ENCODE measurements around the gene ST8SIA5. TPM values are rescaled to one million over a fixed set of nuclear protein-coding genes. Genes with fewer than 3 reads are reported as not detected.

The ST8SIA5 gene
- total RNA-seq, 1 donor from 2014 or later = not detected

- H3K27ac Mint-ChIP-seq = no peak overlapping the region
- no peak for DNase-seq
- no peaks in the 10 kb centered on the region for H3K9me3 Mint-ChIP-seq
- intact Hi-C loops (cut with micrococcal nuclease) = loop anchor here (5.0 to 10.0 kb wide), 2 partner anchors 157 to 485 kb away; partner anchors contain the start of genes KATNAL2 and PIAS2
- H3K27me3 Mint-ChIP-seq = peaks cover 63% of the 10 kb centered on the region
- peaks cover 4% of the 10 kb centered on the region for H3K4me1 Mint-ChIP-seq
- H3K4me3 Mint-ChIP-seq = no peak overlapping the region
- no peaks in the 10 kb centered on the region for H3K36me3 Mint-ChIP-seq (ENCODE audit: low read depth)
Measured at GRCh38 chr18:46759890-46760289, 3.0 kb upstream of the ST8SIA5 start.

GRCh38 chr18:46756025-46756558, 761 bp downstream of the ST8SIA5 start:
- DNase-seq = no peak
- Mint-ChIP-seq H3K4me3 (peak overlapping the region; percentile 56), H3K9me3 (peaks cover 3% of the 10 kb centered on the region), H3K4me1 (peaks cover 9% of the 10 kb centered on the region), H3K27ac (no peak overlapping the region), H3K36me3 (ENCODE audit: low read depth) (no peaks in the 10 kb centered on the region), H3K27me3 (peaks cover 64% of the 10 kb centered on the region)
- intact Hi-C loops (cut with micrococcal nuclease) = loop anchor here (5.0 to 10.0 kb wide), 2 partner anchors 161 to 489 kb away; partner anchors contain the start of genes KATNAL2 and PIAS2

- intact Hi-C loops (cut with micrococcal nuclease) = loop anchor here (5.0 to 10.0 kb wide), 2 partner anchors 162 to 489 kb away; partner anchors contain the start of genes KATNAL2 and PIAS2
- H3K4me3 Mint-ChIP-seq = peak overlapping the region; percentile 56
- peaks cover 3% of the 10 kb centered on the region for H3K9me3 Mint-ChIP-seq
- H3K36me3 Mint-ChIP-seq (ENCODE audit: low read depth) = no peaks in the 10 kb centered on the region
- DNase-seq = no peak
- peaks cover 9% of the 10 kb centered on the region for H3K4me1 Mint-ChIP-seq
- peaks cover 63% of the 10 kb centered on the region for H3K27me3 Mint-ChIP-seq
- H3K27ac Mint-ChIP-seq = no peak overlapping the region
Measured at GRCh38 chr18:46755315-46756024, 1.4 kb downstream of the ST8SIA5 start.

- no peak for DNase-seq
- Mint-ChIP-seq H3K27me3 (peaks cover 58% of the 10 kb centered on the region), H3K36me3 (ENCODE audit: low read depth) (no peaks in the 10 kb centered on the region), H3K4me3 (no peak overlapping the region), H3K27ac (no peak overlapping the region), H3K4me1 (peaks cover 9% of the 10 kb centered on the region), H3K9me3 (peaks cover 3% of the 10 kb centered on the region)
- intact Hi-C loops (cut with micrococcal nuclease) = loop anchor here (5.0 to 10.0 kb wide), 2 partner anchors 163 to 490 kb away; partner anchors contain the start of genes KATNAL2 and PIAS2
Measured at GRCh38 chr18:46754661-46755292, 2.1 kb downstream of the ST8SIA5 start.

- Mint-ChIP-seq H3K4me3 (no peak overlapping the region), H3K27ac (no peak overlapping the region), H3K27me3 (peaks cover 53% of the 10 kb centered on the region)
Measured at GRCh38 chr18:46754188-46754587, 2.7 kb downstream of the ST8SIA5 start.

DNA sequence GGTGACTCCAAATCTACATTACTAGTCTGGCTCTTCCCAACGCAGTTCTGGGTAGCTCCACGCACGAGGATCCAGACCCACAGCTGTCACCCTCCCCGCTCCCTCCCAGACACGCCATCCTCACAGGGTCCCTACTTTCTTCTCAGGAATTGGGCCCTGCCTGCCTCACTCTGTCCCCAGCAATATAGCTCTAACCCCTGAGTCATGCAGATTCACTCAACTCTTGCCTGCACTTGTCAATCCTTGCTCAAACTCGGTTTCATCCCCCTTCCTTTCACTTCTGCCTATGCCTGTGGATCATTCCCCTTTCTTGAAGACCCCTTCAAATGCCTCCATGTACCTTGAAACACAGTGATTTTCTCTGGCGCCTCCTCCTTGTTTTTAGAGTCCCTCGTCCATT, 5.0 kb downstream of the ST8SIA5 start:
- Mint-ChIP-seq H3K9me3 (peaks cover 3% of the 10 kb centered on the region), H3K36me3 (ENCODE audit: low read depth) (no peaks in the 10 kb centered on the region), H3K4me3 (no peak overlapping the region), H3K4me1 (peaks cover 7% of the 10 kb centered on the region), H3K27me3 (peaks cover 42% of the 10 kb centered on the region), H3K27ac (no peak overlapping the region)
- intact Hi-C loops (cut with micrococcal nuclease) = loop anchor here (10.0 kb wide), 1 partner anchor 493 kb away; no protein-coding TSS in a partner anchor
- no peak for DNase-seq

More at GRCh38 chr18:46754188-46754587, 2.7 kb downstream of the ST8SIA5 start:
- intact Hi-C loops (cut with micrococcal nuclease) = loop anchor here (10.0 kb wide), 1 partner anchor 491 kb away; no protein-coding TSS in a partner anchor
- peaks cover 3% of the 10 kb centered on the region for H3K9me3 Mint-ChIP-seq
- H3K4me1 Mint-ChIP-seq = peaks cover 9% of the 10 kb centered on the region
- DNase-seq = no peak
- H3K36me3 Mint-ChIP-seq (ENCODE audit: low read depth) = no peaks in the 10 kb centered on the region

- Mint-ChIP-seq H3K27me3 (peaks cover 47% of the 10 kb centered on the region), H3K9me3 (peaks cover 3% of the 10 kb centered on the region), H3K27ac (no peak overlapping the region), H3K4me3 (no peak overlapping the region), H3K36me3 (ENCODE audit: low read depth) (no peaks in the 10 kb centered on the region), H3K4me1 (peaks cover 7% of the 10 kb centered on the region)
- intact Hi-C loops (cut with micrococcal nuclease) = loop anchor here (10.0 kb wide), 1 partner anchor 494 kb away; no protein-coding TSS in a partner anchor
- no peak for DNase-seq
Measured at GRCh38 chr18:46750626-46751025, 6.2 kb downstream of the ST8SIA5 start.

DNA sequence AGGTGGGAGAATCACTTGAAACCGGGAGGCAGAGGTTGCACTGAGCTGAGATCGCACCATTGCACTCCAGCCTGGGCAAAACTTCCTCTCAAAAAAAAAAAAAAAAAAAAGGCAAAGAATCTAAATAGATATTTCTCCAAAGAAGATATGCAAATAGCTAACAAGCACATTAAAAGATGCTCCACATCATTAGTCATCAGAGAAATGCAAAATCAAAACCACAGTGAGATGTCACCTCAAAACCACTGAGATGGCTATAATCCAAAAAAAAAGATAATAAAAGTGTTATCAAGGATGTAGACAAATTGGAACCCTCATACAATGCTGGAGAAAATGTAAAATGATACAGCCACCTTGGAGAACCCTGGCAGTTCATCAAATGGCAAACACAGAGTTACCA, 8.4 kb downstream of the ST8SIA5 start:
- intact Hi-C loops (cut with micrococcal nuclease) = no loop called here
- Mint-ChIP-seq H3K27me3 (peaks cover 51% of the 10 kb centered on the region), H3K36me3 (ENCODE audit: low read depth) (no peaks in the 10 kb centered on the region), H3K4me1 (no peaks in the 10 kb centered on the region), H3K4me3 (no peak overlapping the region), H3K27ac (no peak overlapping the region), H3K9me3 (peaks cover 4% of the 10 kb centered on the region)
- no peak for DNase-seq

DNA sequence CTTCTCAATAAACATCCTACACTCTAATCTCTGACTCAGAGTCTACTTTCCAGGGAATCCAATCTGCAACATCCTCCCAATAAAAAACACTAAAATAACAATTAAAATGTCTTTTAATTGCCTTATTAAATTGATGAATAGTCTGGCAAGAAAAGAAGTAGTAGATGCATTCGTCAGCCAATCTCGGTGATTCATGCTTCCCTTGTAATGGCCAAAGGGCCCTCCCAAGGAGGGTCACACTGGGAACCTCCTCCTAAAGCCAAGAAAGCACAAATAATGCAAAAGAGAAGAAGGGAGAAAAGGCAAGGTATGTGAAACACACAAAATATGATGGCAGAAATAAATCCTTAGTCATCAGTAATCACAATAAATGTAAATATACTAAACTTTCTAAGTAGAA, 16.8 kb downstream of the ST8SIA5 start:
- no peaks in the 10 kb centered on the region for H3K36me3 Mint-ChIP-seq (ENCODE audit: low read depth)
- H3K4me1 Mint-ChIP-seq = no peaks in the 10 kb centered on the region
- H3K4me3 Mint-ChIP-seq = no peak overlapping the region
- H3K9me3 Mint-ChIP-seq = peaks cover 5% of the 10 kb centered on the region
- H3K27ac Mint-ChIP-seq = no peak overlapping the region
- no peak for DNase-seq
- intact Hi-C loops (cut with micrococcal nuclease) = no loop called here
- peaks cover 24% of the 10 kb centered on the region for H3K27me3 Mint-ChIP-seq

- Mint-ChIP-seq H3K36me3 (ENCODE audit: low read depth) (no peaks in the 10 kb centered on the region), H3K27me3 (peaks cover 11% of the 10 kb centered on the region), H3K9me3 (peaks cover 4% of the 10 kb centered on the region), H3K4me3 (no peak overlapping the region), H3K4me1 (no peaks in the 10 kb centered on the region), H3K27ac (no peak overlapping the region)
- DNase-seq = no peak
- intact Hi-C loops (cut with micrococcal nuclease) = no loop called here
Measured at GRCh38 chr18:46738491-46738890, 18.4 kb downstream of the ST8SIA5 start.

DNA sequence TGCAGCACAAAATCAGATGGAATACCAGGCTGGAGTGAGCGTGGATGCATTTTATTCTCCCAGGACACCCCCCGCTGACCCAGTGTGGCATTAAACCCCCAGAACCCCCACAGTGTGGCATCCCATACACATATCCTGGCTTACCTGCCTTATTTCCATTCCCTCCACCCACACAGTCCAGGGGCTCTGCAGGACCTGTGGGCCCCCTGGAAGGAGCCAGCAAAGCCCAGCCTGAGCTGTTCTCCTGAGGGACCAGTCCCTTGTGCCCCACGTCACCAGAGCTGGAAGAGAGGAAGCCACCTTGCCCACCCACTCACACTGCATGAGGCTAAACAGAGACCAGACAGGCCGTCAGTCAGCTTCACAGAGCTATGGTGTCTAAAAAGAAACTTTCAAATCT, 20.1 kb downstream of the ST8SIA5 start:
- no peak overlapping the region for H3K4me3 Mint-ChIP-seq
- no peak for DNase-seq
- no peaks in the 10 kb centered on the region for H3K9me3 Mint-ChIP-seq
- H3K4me1 Mint-ChIP-seq = no peaks in the 10 kb centered on the region
- H3K27me3 Mint-ChIP-seq = peaks cover 7% of the 10 kb centered on the region
- intact Hi-C loops (cut with micrococcal nuclease) = no loop called here
- H3K36me3 Mint-ChIP-seq (ENCODE audit: low read depth) = no peaks in the 10 kb centered on the region
- no peak overlapping the region for H3K27ac Mint-ChIP-seq

GRCh38 chr18:46736135-46736534, 20.7 kb downstream of the ST8SIA5 start:
- H3K27me3 Mint-ChIP-seq = peaks cover 7% of the 10 kb centered on the region
- no peaks in the 10 kb centered on the region for H3K4me1 Mint-ChIP-seq
- H3K4me3 Mint-ChIP-seq = no peak overlapping the region
- no peaks in the 10 kb centered on the region for H3K9me3 Mint-ChIP-seq
- H3K36me3 Mint-ChIP-seq (ENCODE audit: low read depth) = no peaks in the 10 kb centered on the region
- H3K27ac Mint-ChIP-seq = no peak overlapping the region
- DNase-seq = no peak
- intact Hi-C loops (cut with micrococcal nuclease) = no loop called here

- no peaks in the 10 kb centered on the region for H3K4me1 Mint-ChIP-seq
- H3K36me3 Mint-ChIP-seq (ENCODE audit: low read depth) = no peaks in the 10 kb centered on the region
- peaks cover 3% of the 10 kb centered on the region for H3K9me3 Mint-ChIP-seq
- DNase-seq = no peak
- no peak overlapping the region for H3K4me3 Mint-ChIP-seq
- intact Hi-C loops (cut with micrococcal nuclease) = no loop called here
- H3K27ac Mint-ChIP-seq = no peak overlapping the region
- H3K27me3 Mint-ChIP-seq = peaks cover 5% of the 10 kb centered on the region
Measured at GRCh38 chr18:46734981-46735380, 21.9 kb downstream of the ST8SIA5 start.

DNA sequence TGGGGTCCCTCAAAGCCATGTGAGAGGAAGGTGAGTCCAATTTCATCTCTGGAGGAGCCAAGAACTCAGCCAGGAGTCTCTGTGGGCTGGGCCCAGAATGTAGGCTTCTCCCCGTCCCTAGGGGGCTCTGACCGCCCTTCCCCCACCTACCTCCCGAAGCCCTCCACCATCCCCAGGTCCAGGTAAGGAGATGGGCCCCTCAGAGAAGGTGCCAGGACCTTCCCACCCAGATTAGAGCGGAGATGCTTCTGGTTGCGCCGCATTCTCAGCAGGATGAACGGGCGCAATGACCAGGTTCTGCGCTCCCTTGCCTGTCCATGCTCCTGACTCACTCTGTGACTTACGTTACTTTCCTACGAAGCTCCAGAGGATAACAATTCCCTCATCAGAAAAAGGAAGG, 23.0 kb downstream of the ST8SIA5 start:
- no peak overlapping the region for H3K4me3 Mint-ChIP-seq
- intact Hi-C loops (cut with micrococcal nuclease) = no loop called here
- H3K4me1 Mint-ChIP-seq = no peaks in the 10 kb centered on the region
- no peak for DNase-seq
- no peak overlapping the region for H3K27ac Mint-ChIP-seq
- peaks cover 3% of the 10 kb centered on the region for H3K27me3 Mint-ChIP-seq
- H3K36me3 Mint-ChIP-seq (ENCODE audit: low read depth) = no peaks in the 10 kb centered on the region
- H3K9me3 Mint-ChIP-seq = peaks cover 9% of the 10 kb centered on the region
